GM13976 (cell line): ENCODE measurements around the gene ARHGAP10.

Source experiments
- DNase-seq: peaks from one replicate; pipeline ENCODE4 v3.0.0; 2012; ENCODE audit warnings: low spot score
- in situ Hi-C: fragments of 300-500 bp; cut with MboI; formaldehyde crosslinking; loops from one replicate; pipeline ENCODE4 v1.12.0; 2022; ENCODE audit warnings: low sequenced_read_pairs, mixed read lengths, inconsistent platforms; ENCODE audit not compliant: unreplicated experiment
- TF ChIP-seq, protein P1 (sequence below): IDR thresholded peaks from 2 replicates; pipeline ENCODE4 v1.5.1; 2012; ENCODE audit warnings: borderline replicate concordance, mild to moderate bottlenecking; ENCODE audit not compliant: insufficient read depth; ENCODE audit errors: extremely low read depth, missing control alignments, control extremely low read depth

ARHGAP10 gene

DNA sequence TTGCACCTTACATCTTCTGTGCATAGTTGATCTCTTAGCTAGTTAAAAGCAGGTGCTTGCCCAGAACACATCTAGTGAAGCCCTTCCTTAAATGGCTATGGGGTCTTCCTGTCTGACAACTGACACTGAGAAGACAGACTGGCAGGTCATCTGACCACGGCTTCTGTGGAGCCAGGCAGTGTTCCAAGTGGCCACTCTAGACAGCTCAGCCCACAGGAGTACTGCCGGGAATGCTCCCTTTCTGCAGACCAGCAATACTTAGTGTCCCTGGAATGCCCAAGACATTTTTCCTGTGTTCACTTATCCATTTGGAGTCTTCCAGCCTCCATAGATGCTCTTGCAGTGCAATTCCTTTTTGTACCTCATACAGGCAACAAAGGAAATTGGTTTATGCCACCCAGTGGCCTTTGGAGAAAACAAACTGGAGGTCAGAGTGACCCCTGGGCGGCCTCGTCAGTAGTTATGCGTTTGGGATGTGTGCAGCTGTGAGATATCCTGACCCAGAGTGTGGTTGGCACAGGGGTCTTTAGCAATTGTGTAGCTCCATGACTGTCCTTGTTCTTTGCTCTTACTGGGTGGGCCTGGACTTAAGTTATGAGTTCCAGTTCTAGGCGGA is 335.5 kb downstream of the ARHGAP10 start:
- in situ Hi-C loops = no loop called here
- DNase-seq = no peak
- TF ChIP-seq, protein P1, sequence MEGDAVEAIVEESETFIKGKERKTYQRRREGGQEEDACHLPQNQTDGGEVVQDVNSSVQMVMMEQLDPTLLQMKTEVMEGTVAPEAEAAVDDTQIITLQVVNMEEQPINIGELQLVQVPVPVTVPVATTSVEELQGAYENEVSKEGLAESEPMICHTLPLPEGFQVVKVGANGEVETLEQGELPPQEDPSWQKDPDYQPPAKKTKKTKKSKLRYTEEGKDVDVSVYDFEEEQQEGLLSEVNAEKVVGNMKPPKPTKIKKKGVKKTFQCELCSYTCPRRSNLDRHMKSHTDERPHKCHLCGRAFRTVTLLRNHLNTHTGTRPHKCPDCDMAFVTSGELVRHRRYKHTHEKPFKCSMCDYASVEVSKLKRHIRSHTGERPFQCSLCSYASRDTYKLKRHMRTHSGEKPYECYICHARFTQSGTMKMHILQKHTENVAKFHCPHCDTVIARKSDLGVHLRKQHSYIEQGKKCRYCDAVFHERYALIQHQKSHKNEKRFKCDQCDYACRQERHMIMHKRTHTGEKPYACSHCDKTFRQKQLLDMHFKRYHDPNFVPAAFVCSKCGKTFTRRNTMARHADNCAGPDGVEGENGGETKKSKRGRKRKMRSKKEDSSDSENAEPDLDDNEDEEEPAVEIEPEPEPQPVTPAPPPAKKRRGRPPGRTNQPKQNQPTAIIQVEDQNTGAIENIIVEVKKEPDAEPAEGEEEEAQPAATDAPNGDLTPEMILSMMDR = no peak

DNA sequence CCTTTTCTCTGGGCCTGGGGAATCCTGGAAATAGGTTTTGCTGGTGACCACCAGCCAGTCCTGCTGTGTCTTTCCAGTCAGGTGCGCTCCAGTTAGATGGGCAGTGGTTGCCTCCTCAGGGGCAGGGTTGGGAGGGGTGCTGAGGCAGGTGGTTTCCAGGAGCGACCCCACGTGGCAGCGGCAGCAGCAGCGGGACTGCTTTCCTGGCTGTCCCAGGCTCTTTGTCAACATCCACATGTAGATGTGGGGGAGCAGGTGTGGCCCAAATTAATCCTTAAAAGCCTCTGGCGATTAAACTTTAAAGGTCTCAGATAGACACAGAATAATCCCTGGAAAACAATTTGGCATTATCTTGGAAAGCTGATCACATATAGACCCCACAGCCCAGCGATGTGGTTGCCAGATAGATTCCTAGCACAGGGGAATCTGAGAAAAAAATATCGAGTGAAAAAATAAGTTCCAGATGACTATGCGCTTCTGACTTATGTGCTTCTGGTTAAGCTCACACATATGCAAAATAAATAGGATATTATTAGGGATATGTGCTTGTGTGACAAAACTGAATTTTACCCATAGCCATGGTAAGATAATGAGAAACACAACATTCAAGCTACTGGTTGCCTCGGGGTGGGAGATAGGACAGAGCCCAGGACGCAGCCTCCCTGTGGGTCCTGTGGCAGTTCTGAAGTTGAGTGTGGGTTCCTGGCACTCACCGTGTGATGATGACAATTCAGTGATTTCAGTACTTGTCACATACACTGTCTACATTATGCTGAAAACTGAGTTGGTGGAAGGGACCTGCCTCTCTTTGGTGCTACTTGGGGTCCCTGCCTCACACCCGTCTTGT is 336.4 kb downstream of the ARHGAP10 start:
- TF ChIP-seq, protein P1 = no peak
- DNase-seq = no peak
- in situ Hi-C loops = no loop called here

DNA sequence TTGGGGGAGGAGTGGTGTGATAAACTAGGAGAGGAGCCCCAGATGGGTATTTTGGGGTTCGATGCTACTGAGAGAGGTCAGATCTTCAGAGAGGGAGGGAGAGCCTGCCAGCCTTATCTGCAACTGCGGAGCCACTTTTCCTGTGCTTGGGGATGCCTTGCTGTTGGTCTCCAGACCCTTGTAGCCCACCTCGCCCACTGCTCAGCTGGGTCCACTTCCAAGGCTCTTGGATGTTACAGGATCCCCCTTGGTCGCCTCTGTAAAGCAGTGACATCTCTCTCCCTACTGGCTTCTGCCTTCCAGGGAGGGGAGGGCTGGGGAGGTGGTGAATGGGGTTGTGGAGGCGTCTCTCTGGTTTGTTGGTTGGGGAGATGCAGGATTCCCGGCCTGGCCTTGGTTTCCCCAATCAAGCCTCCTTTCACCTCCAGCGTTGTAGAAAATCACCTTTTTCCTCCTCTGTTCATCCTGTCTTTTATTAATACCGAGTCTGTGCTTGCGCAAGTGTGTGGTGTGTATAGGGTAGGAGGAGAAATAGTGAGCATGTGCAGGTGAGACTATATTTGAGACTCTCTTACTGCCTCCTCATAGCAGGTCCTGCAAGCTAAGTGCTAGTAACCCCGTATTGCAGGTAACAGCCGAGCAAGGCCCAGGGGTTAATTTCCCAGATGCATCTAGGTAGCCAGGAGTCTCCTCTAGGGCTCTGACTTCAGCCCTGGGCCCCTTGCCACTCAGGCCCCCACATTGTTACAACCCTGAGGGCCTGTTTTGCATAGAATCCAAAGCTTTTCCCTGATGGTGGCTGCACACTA is 337.4 kb downstream of the ARHGAP10 start:
- no peak for DNase-seq
- TF ChIP-seq, protein P1 = no peak
- in situ Hi-C loops = no loop called here

DNA sequence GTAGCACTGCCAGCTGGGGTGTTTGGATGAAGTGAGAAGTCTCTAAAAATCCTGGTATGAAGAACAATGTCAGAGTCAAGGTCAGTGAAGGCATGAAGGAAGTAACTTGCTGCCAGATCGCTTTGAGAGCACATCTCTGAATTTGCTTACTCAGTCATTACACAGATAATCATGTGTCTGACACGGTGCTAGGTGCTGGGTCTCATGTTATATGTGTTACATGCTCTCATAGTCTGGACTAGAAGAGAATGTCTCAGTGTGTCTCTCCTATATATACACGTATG is 337.9 kb downstream of the ARHGAP10 start:
- TF ChIP-seq, protein P1 = no peak
- in situ Hi-C loops = no loop called here
- no peak for DNase-seq

DNA sequence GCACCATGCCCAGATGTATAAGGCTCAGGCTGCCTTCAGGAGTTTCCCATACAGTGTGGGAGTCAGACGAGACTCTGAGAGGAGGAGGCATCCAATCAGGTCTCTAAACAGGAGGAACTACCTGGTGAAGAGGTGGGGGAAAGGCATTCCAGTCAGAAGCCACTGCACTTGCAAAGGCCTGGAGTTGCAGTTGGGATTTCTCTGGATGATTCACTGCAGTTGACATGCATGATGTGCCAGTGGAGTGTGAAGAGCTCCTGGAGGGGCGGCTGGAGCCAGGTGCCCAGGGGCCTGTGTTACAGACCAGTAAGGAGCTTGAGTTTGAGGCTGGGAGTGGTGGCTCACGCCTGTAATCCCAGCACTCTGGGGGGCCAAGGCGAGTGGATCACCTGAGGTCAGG is 339.1 kb downstream of the ARHGAP10 start:
- in situ Hi-C loops = no loop called here
- TF ChIP-seq, protein P1 = no peak

DNA sequence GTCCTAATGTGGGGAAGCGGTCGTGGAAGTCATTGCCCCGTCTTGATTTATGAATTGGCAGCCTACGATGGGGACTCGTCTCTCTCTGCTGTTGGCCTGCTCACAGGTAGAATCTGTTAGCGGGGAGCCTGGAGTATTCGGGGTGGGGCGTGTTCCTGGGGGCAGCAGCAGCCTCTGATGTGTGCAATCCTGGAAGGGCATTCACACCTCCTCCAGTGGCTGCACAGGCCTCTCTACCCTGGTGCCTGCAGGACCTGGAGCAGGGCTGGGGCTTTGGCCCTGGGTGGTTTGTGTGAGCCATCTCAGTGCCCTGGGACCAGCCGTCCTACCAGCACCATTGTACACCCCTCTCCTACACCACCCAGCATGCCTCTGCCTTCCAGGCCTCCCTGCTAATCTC is 340.9 kb downstream of the ARHGAP10 start:
- in situ Hi-C loops = no loop called here
- TF ChIP-seq, protein P1 = no peak
- DNase-seq = no peak

More for the DNA sequence above, 339.1 kb downstream of the ARHGAP10 start:
- DNase-seq = no peak
